Daoy (cell line): Measurements from ENCODE around the gene NENF. TPM values are rescaled to one million over a fixed set of nuclear protein-coding genes. Genes with fewer than 3 reads are reported as not detected.
A peak's percentile ranks its signal among the peaks of the same experiment; 100 is the strongest.

Experiments used
- DNase-seq: peaks from one replicate; pipeline ENCODE4 v3.0.0-alpha.2; 2015; ENCODE audit warnings: low read depth
- total RNA-seq: library from RNA; depleted of rRNA; stranded (reverse); fragments of >200 nt; shearing (Covaris generic); gene quantifications from 2 replicates; pipeline ENCODE4 v1.2.3, GENCODE V29; 2014; rRNA removed

Gene NENF
- total RNA-seq, 1 experiment from 2014 or later = 85.5 TPM

DNA sequence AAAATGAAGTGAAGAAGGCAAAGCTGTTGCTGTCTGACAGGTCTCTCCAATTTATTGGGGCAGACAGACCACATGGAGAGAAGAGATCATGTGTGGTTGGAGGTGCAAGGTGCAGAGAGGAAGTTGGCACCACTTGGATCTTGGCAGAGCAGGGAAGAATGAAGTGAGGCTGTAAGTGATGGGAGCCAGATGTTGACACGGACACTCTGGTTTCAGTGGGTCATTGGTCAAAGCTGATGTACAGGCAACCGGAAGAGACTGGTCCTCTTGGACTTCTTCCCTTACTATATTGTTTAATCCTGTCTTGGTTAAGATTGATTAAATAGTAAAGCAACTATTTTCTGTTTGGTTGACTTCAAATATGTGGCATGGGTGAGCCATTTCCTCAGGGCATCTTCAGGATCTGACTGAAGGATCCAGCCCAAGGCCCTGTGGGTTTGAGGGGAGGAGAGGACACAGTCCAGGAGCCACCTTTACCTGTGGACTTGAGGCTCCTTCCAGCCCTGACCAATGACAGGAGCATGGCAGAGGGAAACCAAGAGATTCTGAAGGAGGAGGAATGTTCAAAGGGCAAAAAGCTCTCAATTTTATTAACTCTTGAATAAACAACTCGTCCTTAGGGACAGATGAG is 49.4 kb downstream of the NENF start:
- peak; percentile 36 for DNase-seq

DNA sequence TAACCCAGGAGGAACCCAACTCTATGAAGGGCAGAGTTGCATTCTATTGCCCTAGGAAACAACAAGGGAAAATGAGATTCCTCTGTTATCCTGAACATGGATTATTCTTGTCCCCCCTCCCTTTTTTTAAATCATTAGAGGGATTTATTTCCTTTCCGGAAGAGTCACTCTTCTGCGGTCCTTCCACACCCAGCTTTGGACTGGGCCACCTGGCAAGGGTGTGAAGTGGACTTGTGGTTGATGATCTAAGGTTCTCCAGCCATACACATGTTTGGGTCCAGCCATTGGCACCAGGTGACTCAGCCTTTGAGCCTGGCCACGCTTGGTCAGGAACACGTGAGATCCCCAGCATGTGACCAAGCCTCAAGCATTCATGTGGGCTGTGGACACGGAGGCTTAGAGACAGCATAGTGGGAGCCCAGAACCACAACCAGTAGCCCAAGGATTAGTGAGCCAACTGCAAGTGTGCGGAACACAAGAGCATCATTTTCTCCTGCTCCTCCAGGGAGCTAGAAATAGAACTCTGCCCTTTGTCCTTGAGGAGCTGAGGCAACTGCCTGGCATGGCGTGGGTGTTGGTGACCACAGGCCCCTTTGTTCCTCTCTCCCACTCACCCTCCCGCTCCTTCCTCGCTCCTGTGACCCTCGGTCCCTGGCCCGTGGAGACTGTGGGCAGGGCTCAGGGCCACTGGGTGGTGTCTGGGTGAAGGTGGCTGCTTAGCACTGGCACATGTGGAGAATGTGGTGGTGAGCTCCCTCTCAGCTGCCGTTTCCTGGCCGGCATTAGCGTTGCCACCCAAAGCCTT is 50.1 kb downstream of the NENF start:
- DNase-seq = peak; percentile 90

DNA sequence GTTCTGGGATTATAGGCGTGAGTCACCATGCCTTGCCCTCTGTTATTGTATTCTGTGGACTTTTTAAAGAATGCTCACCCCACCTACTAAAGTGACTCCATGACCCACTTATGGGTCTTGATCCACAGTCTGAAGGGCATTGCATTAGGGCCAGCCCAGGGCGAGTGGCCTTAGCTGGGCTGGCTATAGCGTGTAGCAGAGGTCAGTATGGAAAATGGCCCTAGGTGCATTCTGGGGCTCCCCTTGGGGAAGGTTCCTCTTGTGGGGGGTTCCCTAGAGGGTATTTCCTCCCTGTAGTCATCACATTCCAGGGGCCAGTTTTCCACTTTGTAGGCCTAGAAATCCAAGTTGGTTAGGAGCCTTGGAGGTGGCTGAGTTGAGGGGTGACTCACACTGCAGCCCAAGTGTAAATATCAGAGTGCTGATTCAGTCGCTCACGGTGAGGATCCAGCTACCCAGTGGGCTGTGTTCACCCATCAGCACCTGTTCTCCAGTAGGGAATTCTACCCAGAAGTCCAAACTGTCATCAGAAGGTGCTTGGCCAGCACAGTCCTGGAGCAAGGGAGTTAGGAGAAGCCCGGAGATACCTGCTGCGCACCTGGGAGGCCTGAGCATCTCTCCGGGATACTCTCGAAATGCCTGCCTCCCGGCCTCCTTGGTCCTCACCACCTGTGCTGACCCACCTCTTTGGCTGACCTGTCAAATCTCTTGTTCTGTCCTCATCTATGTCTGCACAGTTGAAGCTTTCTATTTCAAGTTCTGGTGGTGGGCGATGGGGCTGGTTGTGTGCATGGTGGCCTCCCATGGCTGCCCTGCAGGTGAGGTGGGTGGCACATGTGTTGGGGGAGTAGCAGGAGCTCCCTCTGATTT is 52.2 kb downstream of the NENF start:
- peak; percentile 95 for DNase-seq

DNA sequence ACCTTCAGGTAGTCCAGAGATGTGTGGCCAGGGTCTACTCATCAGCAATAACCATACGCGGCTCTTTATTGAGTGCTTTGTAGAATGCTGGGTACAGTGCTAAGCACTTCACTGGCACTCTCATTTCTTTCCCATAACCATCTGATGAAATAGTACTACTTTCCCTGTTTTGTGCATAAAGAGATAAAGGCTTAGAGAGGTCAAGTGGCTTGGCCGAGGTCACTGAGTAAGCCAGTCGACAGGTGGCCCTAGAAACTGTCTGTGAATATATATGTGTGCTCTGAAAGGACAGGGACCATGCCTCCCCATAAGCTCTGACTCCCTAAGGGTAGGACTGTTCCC is 52.8 kb downstream of the NENF start:
- no peak for DNase-seq

DNA sequence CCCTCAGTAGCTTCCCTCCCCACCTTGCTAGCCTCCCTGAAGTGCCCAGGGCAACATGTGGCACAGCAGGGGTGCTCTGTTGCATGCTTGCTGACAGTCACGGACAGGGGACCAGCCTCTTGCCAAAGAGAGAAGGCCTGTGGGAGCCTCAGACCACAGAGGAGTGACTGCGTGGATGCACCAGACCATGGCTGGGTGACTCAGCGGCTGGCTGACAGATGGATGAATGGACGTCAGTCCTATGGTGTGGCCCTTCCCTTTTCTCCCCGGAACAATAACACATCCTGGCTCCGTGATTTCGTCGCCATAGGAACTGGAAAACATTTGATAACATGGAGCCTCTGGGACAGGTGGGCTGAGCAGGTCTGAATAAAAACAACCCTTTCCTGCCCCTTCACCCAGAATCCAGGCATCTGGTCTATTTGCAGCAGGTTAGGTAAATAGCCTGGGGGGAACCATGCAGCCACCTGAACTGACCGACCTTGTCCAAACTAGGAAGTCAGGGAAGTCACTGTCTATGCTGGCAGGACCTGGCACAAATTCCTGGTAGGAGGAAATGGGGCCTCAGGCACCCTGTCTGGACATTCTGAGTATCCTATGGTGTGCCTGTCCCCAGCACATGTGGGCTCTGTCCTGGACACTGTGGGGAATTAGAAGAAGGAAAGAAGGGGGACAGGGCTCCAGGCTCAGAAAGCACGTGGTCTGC is 53.3 kb downstream of the NENF start:
- peak; percentile 99 for DNase-seq

DNA sequence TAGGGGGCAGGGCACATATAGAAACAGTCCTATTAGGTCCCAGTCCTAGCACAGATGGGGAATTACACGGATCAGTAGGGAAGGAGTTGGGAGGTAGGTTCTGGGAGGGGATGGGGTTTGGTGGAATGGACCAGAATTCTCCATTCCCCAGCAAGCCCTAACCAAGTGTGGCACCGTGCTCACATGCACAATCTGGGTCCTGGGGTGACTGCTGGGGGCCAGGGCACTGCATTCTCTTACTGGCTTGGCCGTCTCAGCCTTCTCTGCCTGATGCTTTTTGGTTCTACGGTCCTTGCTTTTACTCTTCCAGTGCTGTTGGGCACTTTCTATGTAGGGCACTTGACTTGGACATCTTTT is 53.9 kb downstream of the NENF start:
- DNase-seq = no peak

DNA sequence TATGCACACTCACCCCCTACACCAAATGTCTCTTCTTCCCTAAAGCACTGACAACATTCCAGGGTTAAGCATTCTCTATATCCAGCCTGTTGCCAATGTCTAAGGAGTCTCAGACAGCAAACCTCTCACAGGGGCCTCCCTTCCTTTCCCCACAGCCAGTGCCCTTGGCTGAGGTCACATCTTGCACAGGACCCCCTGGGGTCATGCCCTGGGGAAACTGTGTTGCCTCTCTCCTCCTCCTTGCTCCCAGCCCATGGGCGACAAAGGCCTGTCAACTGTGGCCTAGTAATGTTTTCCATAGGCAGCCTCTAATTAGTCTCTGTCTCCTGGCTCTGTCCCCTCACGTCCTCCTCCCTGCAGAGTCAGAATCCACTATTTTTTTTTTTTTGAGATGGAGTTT is 54.6 kb downstream of the NENF start:
- no peak for DNase-seq

DNA sequence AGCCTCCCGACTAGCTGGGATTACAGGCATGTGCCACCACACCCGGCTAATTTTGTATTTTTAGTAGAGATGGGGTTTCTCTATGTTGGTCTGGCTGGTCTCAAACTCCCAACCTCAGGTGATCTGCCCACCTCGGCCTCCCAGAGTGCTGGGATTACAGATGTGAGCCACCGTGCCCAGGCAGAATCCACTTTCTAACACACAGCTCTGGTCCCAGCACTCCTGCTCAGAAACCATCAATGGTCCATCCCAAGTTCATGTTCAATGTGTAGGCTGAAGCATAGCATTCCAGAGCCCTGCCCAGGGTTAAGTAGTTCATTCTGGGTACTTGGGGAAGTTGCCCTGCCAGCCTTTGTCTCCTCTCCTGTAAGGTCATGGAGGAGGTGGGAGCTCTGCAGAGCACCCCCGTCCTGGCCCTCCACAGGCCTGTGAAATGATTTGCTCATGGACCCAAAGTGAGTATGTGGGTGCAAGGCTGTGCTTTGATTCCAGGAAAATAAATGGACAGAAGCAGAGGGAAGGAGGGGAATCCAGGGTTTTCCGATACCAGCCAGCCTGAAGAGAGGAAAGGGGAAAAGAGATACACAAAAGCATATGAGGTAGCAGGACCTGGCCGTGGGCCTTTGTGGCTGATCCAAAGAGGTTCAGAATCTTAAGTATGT is 55.2 kb downstream of the NENF start:
- no peak for DNase-seq

DNA sequence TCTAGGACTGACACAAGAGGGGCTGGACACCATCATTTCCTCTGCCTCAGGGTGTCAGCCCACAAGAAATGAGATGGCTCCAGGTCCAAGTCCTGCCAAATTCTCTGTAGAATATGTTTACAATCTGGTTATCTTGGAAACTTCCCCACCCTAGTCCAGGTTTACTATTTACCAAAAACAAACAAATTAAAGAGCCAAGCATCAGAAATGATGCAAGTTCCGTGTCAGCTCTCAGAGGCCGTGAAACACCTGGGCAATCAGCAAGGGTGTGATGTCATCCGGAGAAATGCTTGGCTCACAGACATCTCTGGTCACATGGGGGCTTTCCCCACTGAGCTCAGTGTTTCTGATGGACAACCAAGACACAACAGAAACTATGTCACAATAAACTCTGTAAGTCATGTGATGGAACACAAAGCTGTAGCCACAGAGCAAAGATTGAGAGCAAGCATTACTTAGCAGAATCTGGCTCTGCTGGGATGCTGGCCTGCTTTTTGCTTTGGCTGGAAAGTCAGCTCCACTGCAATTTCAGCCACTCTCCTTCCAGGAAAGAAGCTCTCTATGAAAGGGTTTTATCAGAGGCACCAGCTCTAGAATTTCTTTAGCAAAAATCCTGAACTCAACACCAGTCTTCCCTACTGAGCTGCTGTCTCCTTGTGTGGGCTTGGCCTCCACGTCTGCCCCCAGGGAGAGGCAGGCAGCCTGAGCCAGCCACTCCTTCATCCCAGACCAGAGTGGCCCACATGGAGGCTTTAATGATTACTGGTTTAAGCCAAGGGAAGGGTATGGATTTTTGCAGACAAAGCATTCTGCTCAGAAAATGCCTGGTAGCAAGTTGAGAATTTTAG is 55.9 kb downstream of the NENF start:
- DNase-seq = peak; percentile 79

DNA sequence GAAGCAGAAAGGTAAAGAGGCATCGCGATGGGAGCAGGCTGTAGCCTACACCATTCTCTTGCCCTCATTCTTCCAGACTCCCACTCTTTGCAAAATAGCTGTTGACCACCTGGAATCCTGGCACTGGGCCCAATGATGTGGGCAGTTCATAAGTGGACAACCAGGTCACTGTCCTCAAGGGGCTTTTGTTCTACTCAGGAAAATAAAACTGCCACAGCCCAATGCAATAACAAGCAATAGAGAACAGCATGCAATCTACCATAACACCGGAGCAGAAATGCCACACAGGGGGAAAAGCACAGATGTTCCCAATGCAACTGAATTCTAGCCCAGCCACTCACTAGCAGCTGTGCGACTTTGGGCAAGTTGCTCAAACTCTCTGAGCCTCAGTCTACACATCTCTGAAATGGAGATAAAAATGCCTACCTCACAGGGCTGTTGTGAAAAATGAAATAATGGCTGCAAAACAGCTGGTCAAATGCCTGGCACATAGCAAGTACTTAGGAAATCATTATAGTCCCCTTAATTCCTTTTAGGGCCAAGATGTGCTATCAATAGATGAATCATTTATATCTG is 56.7 kb downstream of the NENF start:
- no peak for DNase-seq

DNA sequence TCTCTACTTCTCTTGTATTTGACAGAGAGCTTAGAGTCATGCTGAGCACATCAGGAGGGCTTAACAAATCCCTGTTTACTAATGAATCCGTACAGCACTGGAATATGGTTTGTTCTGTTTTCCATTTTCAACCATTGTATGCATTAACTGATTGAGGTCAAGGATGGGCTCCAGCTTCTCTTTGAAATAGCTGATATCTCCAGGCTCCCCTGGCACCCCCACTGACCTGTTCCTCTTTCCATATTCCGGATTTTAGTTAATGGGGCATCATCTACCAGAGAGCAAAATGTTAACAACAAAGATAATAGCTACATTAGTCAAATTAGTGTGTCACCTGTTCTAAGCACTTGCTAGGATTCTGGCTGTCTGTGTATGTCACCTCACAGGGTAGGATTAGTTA is 57.6 kb downstream of the NENF start:
- no peak for DNase-seq

DNA sequence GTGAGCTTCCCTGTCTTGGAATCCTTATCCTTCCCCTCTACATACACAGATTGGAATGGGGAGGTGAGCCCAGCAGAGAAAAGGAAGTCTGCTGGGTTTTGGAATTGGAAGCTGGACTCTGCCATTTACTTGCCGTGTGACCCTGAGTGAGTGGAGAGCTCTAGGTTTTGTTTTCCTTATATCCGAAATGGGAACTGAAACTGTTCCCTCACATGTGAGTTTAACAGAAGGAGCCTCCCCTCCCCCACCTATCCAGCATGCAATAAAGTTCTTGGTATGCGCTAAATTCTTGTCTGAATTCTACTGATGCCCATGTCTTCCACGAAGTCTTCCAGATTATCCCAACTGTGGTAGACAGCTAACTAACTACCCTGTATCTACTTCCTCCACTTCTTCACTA is 58.7 kb downstream of the NENF start:
- no peak for DNase-seq

Other genes starting within 250 kb of the NENF start
- 21.2 and 21.5 TPM in 2 replicates for gene PPP2R5A, start 147.5 kb upstream of the NENF start, total RNA-seq
- gene PACC1, start 18.0 kb upstream of the NENF start, total RNA-seq = 22.7 and 25.7 TPM in 2 replicates
- 17.8 and 37.4 TPM in 2 replicates for gene ATF3, start 175.8 kb downstream of the NENF start, total RNA-seq